Effector memory CD8-positive, alpha-beta T cell (primary cell): ENCODE data around the gene NOS1AP.
"Not testable (repeated sequence)": the region's sequence is repeated elsewhere in the genome, so short reads cannot be mapped to it uniquely, and the experiment has no call there.

Source experiments
- ATAC-seq: fragments of 150-1000 bp; cut with Tn5 transposase; replicated peaks from 2 replicates; pipeline ENCODE4 v1.10.0; 2021; ENCODE audit warnings: mild to moderate bottlenecking, moderate library complexity
- DNase-seq, 3 experiments: peaks; one replicate each; pipeline ENCODE4 v3.0.0; 2021
- H3K27ac Mint-ChIP-seq, 2 donors: one replicate each; pipeline ENCODE4 v1.8.0; 2022; ENCODE audit warnings: mild to moderate bottlenecking in 2 of 2, mixed read lengths in 2 of 2, moderate library complexity in 2 of 2
- H3K27me3 Mint-ChIP-seq, 2 donors: one replicate each; pipeline ENCODE4 v1.8.0; 2022; ENCODE audit warnings: mixed read lengths in 2 of 2
- H3K36me3 Mint-ChIP-seq: one replicate; pipeline ENCODE4 v1.8.0; 2022; ENCODE audit warnings: mild to moderate bottlenecking, moderate library complexity, mixed read lengths; ENCODE audit not compliant: insufficient read depth
- H3K4me1 Mint-ChIP-seq, 2 donors: one replicate each; pipeline ENCODE4 v1.8.0; 2022; ENCODE audit warnings: low read depth in 2 of 2, mixed read lengths in 2 of 2
- H3K4me3 Mint-ChIP-seq, 2 donors: one replicate each; pipeline ENCODE4 v1.8.0; 2022; ENCODE audit warnings: mild to moderate bottlenecking in 2 of 2, mixed read lengths in 2 of 2, moderate library complexity in 2 of 2
- H3K9me3 Mint-ChIP-seq, 2 donors: one replicate each; pipeline ENCODE4 v1.8.0; 2022; ENCODE audit warnings: mixed read lengths in 2 of 2

The NOS1AP gene

GRCh38 chr1:162404550-162405160 is 335.2 kb downstream of the NOS1AP start:
- H3K4me3 Mint-ChIP-seq = no peak overlapping the region

GRCh38 chr1:162405800-162406199 is 336.3 kb downstream of the NOS1AP start:
- H3K36me3 Mint-ChIP-seq = no peaks in the 10 kb centered on the region
- DNase-seq (no peak), ATAC-seq (no peak)
- no peaks in the 10 kb centered on the region for H3K9me3 Mint-ChIP-seq
- no peak overlapping the region for H3K4me3 Mint-ChIP-seq
- peaks cover 28 to 35% of the 10 kb centered on the region in 2 donors for H3K27me3 Mint-ChIP-seq
- no peaks in the 10 kb centered on the region for H3K4me1 Mint-ChIP-seq
- no peak overlapping the region for H3K27ac Mint-ChIP-seq

More at GRCh38 chr1:162404550-162405160, 335.2 kb downstream of the NOS1AP start:
- no peaks in the 10 kb centered on the region for H3K36me3 Mint-ChIP-seq
- H3K27ac Mint-ChIP-seq = no peak overlapping the region
- no peaks in the 10 kb centered on the region for H3K9me3 Mint-ChIP-seq
- no peaks in the 10 kb centered on the region for H3K4me1 Mint-ChIP-seq
- H3K27me3 Mint-ChIP-seq = peaks cover 23 to 31% of the 10 kb centered on the region in 2 donors
- no peak for ATAC-seq
- DNase-seq = no peak

- ATAC-seq = no peak
- H3K27me3 Mint-ChIP-seq = peaks cover 36% of the 10 kb centered on the region in 2 donors
- no peaks in the 10 kb centered on the region for H3K4me1 Mint-ChIP-seq
- no peak overlapping the region for H3K27ac Mint-ChIP-seq
- H3K9me3 Mint-ChIP-seq = no peaks in the 10 kb centered on the region
- no peak for DNase-seq
- H3K36me3 Mint-ChIP-seq = no peaks in the 10 kb centered on the region
- no peak overlapping the region for H3K4me3 Mint-ChIP-seq
These were observed 337.3 kb downstream of the NOS1AP start for GRCh38 chr1:162406811-162407210.

DNA sequence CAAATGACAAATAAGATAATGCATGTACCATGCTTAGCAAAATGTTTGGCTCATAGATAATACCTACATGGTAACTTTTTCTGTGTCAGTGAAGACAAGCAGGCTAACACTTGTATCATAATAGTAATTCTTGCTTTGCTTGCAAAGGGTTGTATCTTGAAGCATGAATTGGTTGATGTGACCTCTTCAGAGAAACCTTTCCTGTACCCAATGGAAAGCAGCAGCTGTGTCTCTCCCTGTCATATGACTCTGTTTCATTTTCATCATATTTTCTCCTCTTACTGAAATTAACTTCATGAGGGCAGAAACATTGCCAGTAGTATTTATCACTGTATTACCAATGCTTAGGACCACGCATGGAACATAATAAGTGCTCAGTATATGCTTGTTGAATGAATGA is 338.0 kb downstream of the NOS1AP start:
- Mint-ChIP-seq H3K4me3 (no peak overlapping the region), H3K4me1 (no peaks in the 10 kb centered on the region), H3K27me3 (peaks cover 32 to 38% of the 10 kb centered on the region in 2 donors), H3K36me3 (no peaks in the 10 kb centered on the region), H3K27ac (no peak overlapping the region), H3K9me3 (no peaks in the 10 kb centered on the region)
- no peak for DNase-seq
- ATAC-seq = no peak

DNA sequence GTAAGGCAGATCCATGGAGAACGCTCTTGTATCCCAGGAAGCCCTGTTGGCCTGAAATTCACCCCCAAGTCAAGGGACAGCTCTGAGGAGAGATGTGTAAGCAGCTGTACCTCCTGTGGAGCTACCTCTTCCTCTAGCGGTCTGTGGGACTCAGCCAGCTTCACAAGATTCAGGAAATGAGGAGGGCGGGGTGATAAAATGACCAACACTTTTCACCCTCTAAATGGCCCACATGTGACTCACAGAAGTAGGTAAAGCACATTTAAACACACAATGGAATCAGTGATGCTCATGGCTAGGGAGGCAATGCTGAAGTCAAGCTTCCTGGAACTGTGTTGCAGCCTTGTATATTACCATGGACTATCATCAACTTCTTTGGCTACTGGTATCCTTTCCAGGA is 342.5 kb downstream of the NOS1AP start, which contains the start of gene SH2D1B:
TSS of gene SH2D1B (minus strand) at position 135 of the 400 bp plus-strand sequence. CDS start at position 15, 120 bp downstream.
- Mint-ChIP-seq H3K27ac (no peak within 1 kb of the TSS), H3K4me3 (peak within 1 kb of the TSS in 1 of 2 donors; percentile 9), H3K9me3 (no peaks in the 10 kb centered on the region), H3K36me3 (no peaks in the 10 kb centered on the region), H3K27me3 (peaks cover 43 to 48% of the 10 kb centered on the region in 2 donors), H3K4me1 (no peaks in the 10 kb centered on the region)
- DNase-seq (no peak), ATAC-seq (peak; percentile 26)

DNA sequence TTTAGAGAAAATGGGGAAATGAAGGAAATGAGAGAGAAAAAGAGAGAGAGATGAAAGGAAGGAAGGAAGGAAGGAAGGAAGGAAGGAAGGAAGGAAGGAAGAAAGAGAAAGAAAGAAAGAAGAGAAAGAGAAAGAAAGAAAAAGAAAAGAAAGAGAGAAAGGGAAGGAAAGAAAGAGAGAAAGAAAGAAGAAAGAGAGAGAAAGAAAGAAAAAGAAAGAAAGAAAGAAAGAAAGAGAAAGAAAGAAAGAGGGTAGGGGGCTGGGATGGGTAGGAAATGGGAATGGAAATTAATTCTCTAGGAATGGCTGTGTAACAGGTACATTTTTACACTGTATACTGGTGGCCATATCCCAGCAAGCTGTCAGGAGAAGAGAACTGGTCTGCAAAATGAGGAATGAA is 346.7 kb downstream of the NOS1AP start:
- peaks cover 53 to 57% of the 10 kb centered on the region in 2 donors for H3K27me3 Mint-ChIP-seq
- no peaks in the 10 kb centered on the region for H3K4me1 Mint-ChIP-seq

GRCh38 chr1:162416909-162417308 is 347.4 kb downstream of the NOS1AP start:
- H3K27ac Mint-ChIP-seq = no peak overlapping the region

More for the DNA sequence above, 346.7 kb downstream of the NOS1AP start:
- Mint-ChIP-seq H3K36me3 (no peaks in the 10 kb centered on the region), H3K9me3 (no peaks in the 10 kb centered on the region), H3K4me3 (no peak overlapping the region), H3K27ac (no peak overlapping the region)
- ATAC-seq (no peak), DNase-seq (no peak)

DNA sequence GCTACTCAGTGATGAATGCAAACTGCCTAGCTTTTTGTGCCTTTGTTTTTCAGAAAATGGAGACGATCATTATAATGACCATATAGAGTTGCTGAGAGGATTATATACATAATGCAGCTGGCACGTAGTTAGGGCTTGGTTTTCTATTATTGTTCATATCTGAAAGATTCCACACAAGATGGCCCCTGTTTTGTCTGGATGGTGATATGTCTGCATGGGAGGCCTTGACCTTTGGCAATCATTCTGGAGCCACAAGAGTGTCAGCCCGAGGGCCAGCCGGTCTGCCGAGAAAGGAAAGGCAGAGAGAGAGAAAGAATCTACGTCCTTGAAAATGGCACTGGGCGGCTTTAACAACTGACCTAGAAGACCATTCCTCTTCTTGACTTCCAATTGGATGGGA is 348.2 kb downstream of the NOS1AP start:
- Mint-ChIP-seq H3K27ac (no peak overlapping the region), H3K4me3 (no peak overlapping the region), H3K4me1 (no peaks in the 10 kb centered on the region), H3K36me3 (no peaks in the 10 kb centered on the region), H3K9me3 (no peaks in the 10 kb centered on the region), H3K27me3 (peaks cover 55% of the 10 kb centered on the region in 2 donors)
- ATAC-seq (no peak), DNase-seq (no peak)

More at GRCh38 chr1:162416909-162417308, 347.4 kb downstream of the NOS1AP start:
- Mint-ChIP-seq H3K4me3 (no peak overlapping the region), H3K27me3 (peaks cover 52 to 55% of the 10 kb centered on the region in 2 donors), H3K36me3 (no peaks in the 10 kb centered on the region), H3K4me1 (no peaks in the 10 kb centered on the region), H3K9me3 (no peaks in the 10 kb centered on the region)
- DNase-seq = no peak
- ATAC-seq = no peak

- not testable (repeated sequence) for H3K4me3 Mint-ChIP-seq, H3K4me1 Mint-ChIP-seq, H3K36me3 Mint-ChIP-seq, H3K27ac Mint-ChIP-seq, ATAC-seq, DNase-seq, H3K9me3 Mint-ChIP-seq
- peaks cover 59 to 60% of the 10 kb centered on the region in 2 donors for H3K27me3 Mint-ChIP-seq
These were observed 349.1 kb downstream of the NOS1AP start for GRCh38 chr1:162418584-162418983.

DNA sequence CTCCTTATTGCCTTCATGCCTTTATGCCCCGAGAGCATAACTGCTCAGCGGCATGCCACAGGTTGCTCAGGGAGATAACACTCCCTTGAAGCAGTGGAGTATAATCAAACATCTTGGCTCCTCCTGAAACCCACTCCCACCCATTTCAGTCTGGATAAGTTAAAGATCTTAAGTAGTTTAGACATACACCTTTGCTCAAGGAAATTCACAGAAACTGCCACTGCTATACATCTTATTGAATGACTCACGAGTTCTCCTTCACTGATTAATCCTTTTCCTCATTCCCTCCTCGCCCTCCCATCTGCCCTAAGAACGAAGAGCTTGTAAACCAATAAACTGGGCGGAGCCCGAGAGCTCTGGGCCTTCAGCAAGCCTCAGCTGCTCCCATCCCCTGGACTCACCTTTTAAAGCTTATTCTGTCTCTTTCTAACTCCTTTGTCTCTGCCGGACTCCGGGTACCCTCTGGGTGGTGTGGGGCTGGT is 350.0 kb downstream of the NOS1AP start:
- peaks cover 62 to 65% of the 10 kb centered on the region in 2 donors for H3K27me3 Mint-ChIP-seq
- not testable (repeated sequence) for H3K9me3 Mint-ChIP-seq, H3K27ac Mint-ChIP-seq, DNase-seq, H3K4me3 Mint-ChIP-seq, H3K4me1 Mint-ChIP-seq, ATAC-seq, H3K36me3 Mint-ChIP-seq
